ENCODE data around the gene TMEM217.

Gene TMEM217

GRCh38 chr6:37222125-37222967 is 35.6 kb downstream of the TMEM217 start:
- no peaks in the 10 kb centered on the region for H3K36me3 Mint-ChIP-seq (ENCODE audit: low read depth)
- no peak overlapping the region for H3K27ac Mint-ChIP-seq
- no peaks in the 10 kb centered on the region for H3K9me3 Mint-ChIP-seq
- peak overlapping the region; percentile 75 for H3K4me3 Mint-ChIP-seq
- H3K27me3 Mint-ChIP-seq = no peaks in the 10 kb centered on the region
- peak; percentile 99 for ATAC-seq
- DNase-seq = peak; percentile 76
- H3K4me1 Mint-ChIP-seq = peaks cover 14% of the 10 kb centered on the region

- Mint-ChIP-seq H3K27me3 (no peaks in the 10 kb centered on the region), H3K4me1 (peaks cover 14% of the 10 kb centered on the region), H3K9me3 (no peaks in the 10 kb centered on the region), H3K36me3 (ENCODE audit: low read depth) (no peaks in the 10 kb centered on the region), H3K27ac (no peak overlapping the region), H3K4me3 (peak overlapping the region; percentile 75)
- DNase-seq = no peak
- no peak for ATAC-seq
These were observed 36.3 kb downstream of the TMEM217 start for GRCh38 chr6:37221585-37222124.

- Mint-ChIP-seq H3K36me3 (ENCODE audit: low read depth) (no peaks in the 10 kb centered on the region), H3K27me3 (no peaks in the 10 kb centered on the region), H3K4me3 (no peak overlapping the region), H3K27ac (no peak overlapping the region), H3K9me3 (no peaks in the 10 kb centered on the region), H3K4me1 (peaks cover 14% of the 10 kb centered on the region)
- no peak for DNase-seq
- ATAC-seq = no peak
These were observed 39.4 kb downstream of the TMEM217 start for GRCh38 chr6:37218511-37218910.

- no peak for ATAC-seq
- H3K4me1 Mint-ChIP-seq = peaks cover 13% of the 10 kb centered on the region
- no peak overlapping the region for H3K27ac Mint-ChIP-seq
- H3K27me3 Mint-ChIP-seq = no peaks in the 10 kb centered on the region
- no peaks in the 10 kb centered on the region for H3K36me3 Mint-ChIP-seq (ENCODE audit: low read depth)
- no peak for DNase-seq
- no peaks in the 10 kb centered on the region for H3K9me3 Mint-ChIP-seq
- H3K4me3 Mint-ChIP-seq = no peak overlapping the region
These were observed 39.9 kb downstream of the TMEM217 start for GRCh38 chr6:37218061-37218460.

GRCh38 chr6:37212268-37212667 is 45.7 kb downstream of the TMEM217 start:
- DNase-seq = no peak
- no peaks in the 10 kb centered on the region for H3K36me3 Mint-ChIP-seq (ENCODE audit: low read depth)
- no peak overlapping the region for H3K4me3 Mint-ChIP-seq
- H3K27me3 Mint-ChIP-seq = no peaks in the 10 kb centered on the region
- no peaks in the 10 kb centered on the region for H3K9me3 Mint-ChIP-seq
- no peak for ATAC-seq
- peaks cover 29% of the 10 kb centered on the region for H3K4me1 Mint-ChIP-seq
- no peak overlapping the region for H3K27ac Mint-ChIP-seq

GRCh38 chr6:37210313-37210968 is 47.5 kb downstream of the TMEM217 start:
- Mint-ChIP-seq H3K4me3 (no peak overlapping the region), H3K27ac (peak overlapping the region; percentile 60), H3K4me1 (peaks cover 47% of the 10 kb centered on the region), H3K9me3 (no peaks in the 10 kb centered on the region), H3K36me3 (ENCODE audit: low read depth) (no peaks in the 10 kb centered on the region), H3K27me3 (no peaks in the 10 kb centered on the region)
- peak; percentile 82 for DNase-seq
- ATAC-seq = peak; percentile 39

- ATAC-seq (peak; percentile 47), DNase-seq (peak; percentile 52)
These were observed 48.3 kb downstream of the TMEM217 start for GRCh38 chr6:37209461-37210205.

GRCh38 chr6:37208793-37209192 is 49.2 kb downstream of the TMEM217 start:
- Mint-ChIP-seq H3K27me3 (no peaks in the 10 kb centered on the region), H3K27ac (no peak overlapping the region), H3K4me3 (no peak overlapping the region), H3K4me1 (peaks cover 60% of the 10 kb centered on the region), H3K36me3 (ENCODE audit: low read depth) (no peaks in the 10 kb centered on the region), H3K9me3 (no peaks in the 10 kb centered on the region)
- no peak for DNase-seq
- no peak for ATAC-seq

More at GRCh38 chr6:37209461-37210205, 48.3 kb downstream of the TMEM217 start:
- Mint-ChIP-seq H3K27me3 (no peaks in the 10 kb centered on the region), H3K36me3 (ENCODE audit: low read depth) (no peaks in the 10 kb centered on the region), H3K27ac (peak overlapping the region; percentile 60), H3K4me1 (peaks cover 53% of the 10 kb centered on the region), H3K4me3 (no peak overlapping the region), H3K9me3 (no peaks in the 10 kb centered on the region)

GRCh38 chr6:37207903-37208456 is 50.0 kb downstream of the TMEM217 start:
- Mint-ChIP-seq H3K36me3 (ENCODE audit: low read depth) (no peaks in the 10 kb centered on the region), H3K27ac (peak overlapping the region; percentile 8), H3K27me3 (no peaks in the 10 kb centered on the region), H3K4me1 (peaks cover 65% of the 10 kb centered on the region), H3K9me3 (no peaks in the 10 kb centered on the region), H3K4me3 (no peak overlapping the region)
- peak; percentile 81 for ATAC-seq
- peak; percentile 92 for DNase-seq

- DNase-seq (no peak), ATAC-seq (no peak)
- Mint-ChIP-seq H3K4me1 (peaks cover 78% of the 10 kb centered on the region), H3K9me3 (no peaks in the 10 kb centered on the region), H3K36me3 (ENCODE audit: low read depth) (no peaks in the 10 kb centered on the region), H3K27ac (peak overlapping the region; percentile 89), H3K4me3 (no peak overlapping the region), H3K27me3 (no peaks in the 10 kb centered on the region)
These were observed 51.3 kb downstream of the TMEM217 start for GRCh38 chr6:37206622-37207021.

- Mint-ChIP-seq H3K27me3 (no peaks in the 10 kb centered on the region), H3K27ac (peak overlapping the region; percentile 89), H3K36me3 (ENCODE audit: low read depth) (no peaks in the 10 kb centered on the region), H3K9me3 (no peaks in the 10 kb centered on the region), H3K4me3 (peak overlapping the region; percentile 32), H3K4me1 (peaks cover 80% of the 10 kb centered on the region)
- DNase-seq (no peak), ATAC-seq (no peak)
These were observed 52.0 kb downstream of the TMEM217 start for GRCh38 chr6:37205997-37206340.

GRCh38 chr6:37205175-37205996 is 52.6 kb downstream of the TMEM217 start:
- DNase-seq = no peak
- Mint-ChIP-seq H3K4me3 (peak overlapping the region; percentile 32), H3K27me3 (no peaks in the 10 kb centered on the region), H3K36me3 (ENCODE audit: low read depth) (no peaks in the 10 kb centered on the region), H3K27ac (peak overlapping the region; percentile 89), H3K4me1 (peaks cover 78% of the 10 kb centered on the region), H3K9me3 (no peaks in the 10 kb centered on the region)
- ATAC-seq = peak; percentile 42

GRCh38 chr6:37204014-37204751 is 53.8 kb downstream of the TMEM217 start:
- H3K4me1 Mint-ChIP-seq = peaks cover 68% of the 10 kb centered on the region
- no peaks in the 10 kb centered on the region for H3K9me3 Mint-ChIP-seq
- DNase-seq = no peak
- no peak for ATAC-seq
- peak overlapping the region; percentile 89 for H3K27ac Mint-ChIP-seq
- no peaks in the 10 kb centered on the region for H3K27me3 Mint-ChIP-seq
- no peak overlapping the region for H3K4me3 Mint-ChIP-seq
- H3K36me3 Mint-ChIP-seq (ENCODE audit: low read depth) = no peaks in the 10 kb centered on the region
